GM23338 (cell line): ENCODE results near the gene BCL11B.
A peak's percentile ranks its signal among the peaks of the same experiment; 100 is the strongest.

Source experiments
- CREB1 ChIP-seq: fragments of 250-450 bp; sonication (Bioruptor Pico); IDR thresholded peaks from 2 replicates; pipeline ENCODE4 v1.5.0; 2020; ENCODE audit warnings: low read depth, mild to moderate bottlenecking, moderate library complexity
- EZH2 ChIP-seq: fragments of 200-600 bp; sonication (generic); IDR thresholded peaks from one replicate; pipeline ENCODE4 v1.8.0; 2017; ENCODE audit warnings: antibody characterized with exemption, mild to moderate bottlenecking, low read depth; ENCODE audit not compliant: unreplicated experiment
- EZH2phosphoT487 ChIP-seq: fragments of 200-600 bp; sonication (generic); IDR thresholded peaks from one replicate; pipeline ENCODE4 v1.8.1; 2018; ENCODE audit warnings: antibody characterized with exemption; ENCODE audit not compliant: unreplicated experiment
- JUNB ChIP-seq: IDR thresholded peaks from one replicate; pipeline ENCODE4 v1.6.1; 2016; ENCODE audit warnings: antibody characterized with exemption; ENCODE audit not compliant: unreplicated experiment
- POLR2AphosphoS5 ChIP-seq: IDR thresholded peaks from 2 replicates; pipeline ENCODE4 v1.6.1; 2016; ENCODE audit warnings: antibody characterized with exemption, low read depth
- ZNF331 ChIP-seq: fragments of 250-450 bp; sonication (Bioruptor Pico); IDR thresholded peaks from 2 replicates; pipeline ENCODE4 v1.5.0; 2020; ENCODE audit warnings: low read depth, mild to moderate bottlenecking, moderate library complexity
- TF ChIP-seq, protein P1 (sequence below), 2 experiments: fragments of 200-600 bp in 1 of 2; sonication (generic) in 1 of 2; conservative IDR thresholded peaks; 2 replicates each; pipeline versions ENCODE4 v1.5.1 to v1.6.1; 2016 to 2017; ENCODE audit warnings: antibody characterized with exemption in 2 of 2, low read depth in 2 of 2, mild to moderate bottlenecking in 2 of 2, moderate library complexity in 1 of 2
- TF ChIP-seq, protein P2 (sequence below): fragments of 250-450 bp; sonication (Bioruptor Pico); IDR thresholded peaks from 2 replicates; pipeline ENCODE4 v1.5.0; 2020; ENCODE audit warnings: mild to moderate bottlenecking, moderate library complexity
- TF ChIP-seq, protein P3 (sequence below): IDR thresholded peaks from one replicate; pipeline ENCODE4 v1.6.1; 2018; ENCODE audit warnings: antibody characterized with exemption; ENCODE audit not compliant: unreplicated experiment

DNA sequence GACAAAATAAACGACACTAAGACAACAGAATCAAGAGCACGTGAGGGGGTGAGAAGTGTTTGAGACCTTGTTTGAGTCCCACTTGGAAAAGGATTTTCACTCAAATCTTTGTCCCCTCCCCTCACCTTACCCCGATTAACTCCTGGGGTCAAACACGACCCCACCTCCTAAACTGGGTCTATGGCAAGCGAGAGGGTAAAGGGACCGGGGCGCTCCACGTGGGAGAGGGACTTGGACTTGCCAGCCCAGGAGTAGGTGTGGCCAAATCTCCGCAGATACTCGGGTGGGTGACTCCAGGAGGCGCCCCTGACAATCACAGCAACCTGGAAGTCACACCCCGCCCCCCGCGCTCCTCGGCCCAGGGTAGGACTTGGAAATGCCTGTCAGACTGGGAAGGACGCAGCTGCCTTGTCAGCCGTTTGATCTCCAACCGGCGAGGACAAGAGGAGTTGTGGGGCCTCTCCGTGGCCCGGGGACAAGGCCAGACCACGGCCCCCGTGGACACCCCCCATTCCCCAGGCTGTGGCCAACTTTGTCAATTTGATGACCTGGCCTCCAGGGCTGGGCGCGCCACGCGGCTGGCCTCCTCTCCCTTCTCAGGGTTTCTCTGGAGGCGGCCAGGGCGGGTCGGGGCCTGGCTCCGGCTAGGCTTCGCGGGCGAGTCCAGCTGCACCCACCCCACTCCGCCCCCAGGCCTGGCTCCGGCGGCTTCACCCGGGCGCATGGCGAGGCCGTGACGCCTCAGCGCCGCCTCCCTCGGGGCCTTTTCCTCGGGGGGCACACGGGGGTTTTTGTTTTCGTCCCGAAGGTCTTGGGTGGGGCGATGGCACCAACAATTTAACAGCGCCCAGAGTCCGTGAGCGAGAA lies 1.1 kb upstream of the BCL11B start:
- TF ChIP-seq, protein P1, sequence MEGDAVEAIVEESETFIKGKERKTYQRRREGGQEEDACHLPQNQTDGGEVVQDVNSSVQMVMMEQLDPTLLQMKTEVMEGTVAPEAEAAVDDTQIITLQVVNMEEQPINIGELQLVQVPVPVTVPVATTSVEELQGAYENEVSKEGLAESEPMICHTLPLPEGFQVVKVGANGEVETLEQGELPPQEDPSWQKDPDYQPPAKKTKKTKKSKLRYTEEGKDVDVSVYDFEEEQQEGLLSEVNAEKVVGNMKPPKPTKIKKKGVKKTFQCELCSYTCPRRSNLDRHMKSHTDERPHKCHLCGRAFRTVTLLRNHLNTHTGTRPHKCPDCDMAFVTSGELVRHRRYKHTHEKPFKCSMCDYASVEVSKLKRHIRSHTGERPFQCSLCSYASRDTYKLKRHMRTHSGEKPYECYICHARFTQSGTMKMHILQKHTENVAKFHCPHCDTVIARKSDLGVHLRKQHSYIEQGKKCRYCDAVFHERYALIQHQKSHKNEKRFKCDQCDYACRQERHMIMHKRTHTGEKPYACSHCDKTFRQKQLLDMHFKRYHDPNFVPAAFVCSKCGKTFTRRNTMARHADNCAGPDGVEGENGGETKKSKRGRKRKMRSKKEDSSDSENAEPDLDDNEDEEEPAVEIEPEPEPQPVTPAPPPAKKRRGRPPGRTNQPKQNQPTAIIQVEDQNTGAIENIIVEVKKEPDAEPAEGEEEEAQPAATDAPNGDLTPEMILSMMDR (conservative IDR thresholded peaks at IDR 0.05; ENCODE audit: low read depth in 2 of 2): 0 out of 4 replicates have a peak, but pooled peaks of 1 of the 2 experiments have one; percentile 10
- TF ChIP-seq, protein P2, sequence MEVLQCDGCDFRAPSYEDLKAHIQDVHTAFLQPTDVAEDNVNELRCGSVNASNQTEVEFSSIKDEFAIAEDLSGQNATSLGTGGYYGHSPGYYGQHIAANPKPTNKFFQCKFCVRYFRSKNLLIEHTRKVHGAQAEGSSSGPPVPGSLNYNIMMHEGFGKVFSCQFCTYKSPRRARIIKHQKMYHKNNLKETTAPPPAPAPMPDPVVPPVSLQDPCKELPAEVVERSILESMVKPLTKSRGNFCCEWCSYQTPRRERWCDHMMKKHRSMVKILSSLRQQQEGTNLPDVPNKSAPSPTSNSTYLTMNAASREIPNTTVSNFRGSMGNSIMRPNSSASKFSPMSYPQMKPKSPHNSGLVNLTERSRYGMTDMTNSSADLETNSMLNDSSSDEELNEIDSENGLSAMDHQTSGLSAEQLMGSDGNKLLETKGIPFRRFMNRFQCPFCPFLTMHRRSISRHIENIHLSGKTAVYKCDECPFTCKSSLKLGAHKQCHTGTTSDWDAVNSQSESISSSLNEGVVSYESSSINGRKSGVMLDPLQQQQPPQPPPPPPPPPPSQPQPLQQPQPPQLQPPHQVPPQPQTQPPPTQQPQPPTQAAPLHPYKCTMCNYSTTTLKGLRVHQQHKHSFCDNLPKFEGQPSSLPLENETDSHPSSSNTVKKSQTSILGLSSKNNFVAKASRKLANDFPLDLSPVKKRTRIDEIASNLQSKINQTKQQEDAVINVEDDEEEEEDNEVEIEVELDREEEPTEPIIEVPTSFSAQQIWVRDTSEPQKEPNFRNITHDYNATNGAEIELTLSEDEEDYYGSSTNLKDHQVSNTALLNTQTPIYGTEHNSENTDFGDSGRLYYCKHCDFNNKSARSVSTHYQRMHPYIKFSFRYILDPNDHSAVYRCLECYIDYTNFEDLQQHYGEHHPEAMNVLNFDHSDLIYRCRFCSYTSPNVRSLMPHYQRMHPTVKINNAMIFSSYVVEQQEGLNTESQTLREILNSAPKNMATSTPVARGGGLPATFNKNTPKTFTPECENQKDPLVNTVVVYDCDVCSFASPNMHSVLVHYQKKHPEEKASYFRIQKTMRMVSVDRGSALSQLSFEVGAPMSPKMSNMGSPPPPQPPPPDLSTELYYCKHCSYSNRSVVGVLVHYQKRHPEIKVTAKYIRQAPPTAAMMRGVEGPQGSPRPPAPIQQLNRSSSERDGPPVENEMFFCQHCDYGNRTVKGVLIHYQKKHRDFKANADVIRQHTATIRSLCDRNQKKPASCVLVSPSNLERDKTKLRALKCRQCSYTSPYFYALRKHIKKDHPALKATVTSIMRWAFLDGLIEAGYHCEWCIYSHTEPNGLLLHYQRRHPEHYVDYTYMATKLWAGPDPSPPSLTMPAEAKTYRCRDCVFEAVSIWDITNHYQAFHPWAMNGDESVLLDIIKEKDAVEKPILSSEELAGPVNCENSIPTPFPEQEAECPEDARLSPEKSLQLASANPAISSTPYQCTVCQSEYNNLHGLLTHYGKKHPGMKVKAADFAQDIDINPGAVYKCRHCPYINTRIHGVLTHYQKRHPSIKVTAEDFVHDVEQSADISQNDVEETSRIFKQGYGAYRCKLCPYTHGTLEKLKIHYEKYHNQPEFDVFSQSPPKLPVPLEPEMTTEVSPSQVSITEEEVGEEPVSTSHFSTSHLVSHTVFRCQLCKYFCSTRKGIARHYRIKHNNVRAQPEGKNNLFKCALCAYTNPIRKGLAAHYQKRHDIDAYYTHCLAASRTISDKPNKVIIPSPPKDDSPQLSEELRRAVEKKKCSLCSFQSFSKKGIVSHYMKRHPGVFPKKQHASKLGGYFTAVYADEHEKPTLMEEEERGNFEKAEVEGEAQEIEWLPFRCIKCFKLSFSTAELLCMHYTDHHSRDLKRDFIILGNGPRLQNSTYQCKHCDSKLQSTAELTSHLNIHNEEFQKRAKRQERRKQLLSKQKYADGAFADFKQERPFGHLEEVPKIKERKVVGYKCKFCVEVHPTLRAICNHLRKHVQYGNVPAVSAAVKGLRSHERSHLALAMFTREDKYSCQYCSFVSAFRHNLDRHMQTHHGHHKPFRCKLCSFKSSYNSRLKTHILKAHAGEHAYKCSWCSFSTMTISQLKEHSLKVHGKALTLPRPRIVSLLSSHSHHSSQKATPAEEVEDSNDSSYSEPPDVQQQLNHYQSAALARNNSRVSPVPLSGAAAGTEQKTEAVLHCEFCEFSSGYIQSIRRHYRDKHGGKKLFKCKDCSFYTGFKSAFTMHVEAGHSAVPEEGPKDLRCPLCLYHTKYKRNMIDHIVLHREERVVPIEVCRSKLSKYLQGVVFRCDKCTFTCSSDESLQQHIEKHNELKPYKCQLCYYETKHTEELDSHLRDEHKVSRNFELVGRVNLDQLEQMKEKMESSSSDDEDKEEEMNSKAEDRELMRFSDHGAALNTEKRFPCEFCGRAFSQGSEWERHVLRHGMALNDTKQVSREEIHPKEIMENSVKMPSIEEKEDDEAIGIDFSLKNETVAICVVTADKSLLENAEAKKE (CRISPR knock-in tag): no peak
- TF ChIP-seq EZH2phosphoT487 (no peak), EZH2 (no peak), POLR2AphosphoS5 (peak; percentile 45; the same call in 1 of the 2 replicates), ZNF331 (no peak), CREB1 (CRISPR knock-in tag) (no peak), JUNB (no peak)
- TF ChIP-seq, protein P3, sequence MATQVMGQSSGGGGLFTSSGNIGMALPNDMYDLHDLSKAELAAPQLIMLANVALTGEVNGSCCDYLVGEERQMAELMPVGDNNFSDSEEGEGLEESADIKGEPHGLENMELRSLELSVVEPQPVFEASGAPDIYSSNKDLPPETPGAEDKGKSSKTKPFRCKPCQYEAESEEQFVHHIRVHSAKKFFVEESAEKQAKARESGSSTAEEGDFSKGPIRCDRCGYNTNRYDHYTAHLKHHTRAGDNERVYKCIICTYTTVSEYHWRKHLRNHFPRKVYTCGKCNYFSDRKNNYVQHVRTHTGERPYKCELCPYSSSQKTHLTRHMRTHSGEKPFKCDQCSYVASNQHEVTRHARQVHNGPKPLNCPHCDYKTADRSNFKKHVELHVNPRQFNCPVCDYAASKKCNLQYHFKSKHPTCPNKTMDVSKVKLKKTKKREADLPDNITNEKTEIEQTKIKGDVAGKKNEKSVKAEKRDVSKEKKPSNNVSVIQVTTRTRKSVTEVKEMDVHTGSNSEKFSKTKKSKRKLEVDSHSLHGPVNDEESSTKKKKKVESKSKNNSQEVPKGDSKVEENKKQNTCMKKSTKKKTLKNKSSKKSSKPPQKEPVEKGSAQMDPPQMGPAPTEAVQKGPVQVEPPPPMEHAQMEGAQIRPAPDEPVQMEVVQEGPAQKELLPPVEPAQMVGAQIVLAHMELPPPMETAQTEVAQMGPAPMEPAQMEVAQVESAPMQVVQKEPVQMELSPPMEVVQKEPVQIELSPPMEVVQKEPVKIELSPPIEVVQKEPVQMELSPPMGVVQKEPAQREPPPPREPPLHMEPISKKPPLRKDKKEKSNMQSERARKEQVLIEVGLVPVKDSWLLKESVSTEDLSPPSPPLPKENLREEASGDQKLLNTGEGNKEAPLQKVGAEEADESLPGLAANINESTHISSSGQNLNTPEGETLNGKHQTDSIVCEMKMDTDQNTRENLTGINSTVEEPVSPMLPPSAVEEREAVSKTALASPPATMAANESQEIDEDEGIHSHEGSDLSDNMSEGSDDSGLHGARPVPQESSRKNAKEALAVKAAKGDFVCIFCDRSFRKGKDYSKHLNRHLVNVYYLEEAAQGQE: no peak
